ENCODE measurements around the gene NOP9. TPM values are rescaled to one million over a fixed set of nuclear protein-coding genes. Genes with fewer than 3 reads are reported as not detected.

The NOP9 gene
- total RNA-seq: 23.7 TPM

- peak; percentile 83 for DNase-seq
Observed at GRCh38 chr14:24299255-24300191, at the start of gene NOP9, which contains the start of gene DHRS1. TSS of gene NOP9 (plus strand) at chr14:24299850. CDS start at chr14:24299955, 105 bp downstream. TSS of gene DHRS1 (minus strand) at chr14:24299780. CDS start at chr14:24299106, 674 bp downstream.

- DNase-seq: no peak
Observed at GRCh38 chr14:24250354-24250753, 49.3 kb upstream of the NOP9 start.

- no peak for DNase-seq
Observed at GRCh38 chr14:24251880-24252288, 47.8 kb upstream of the NOP9 start.

- no peak for DNase-seq
Observed at GRCh38 chr14:24252289-24253124, 47.1 kb upstream of the NOP9 start.

- no peak for DNase-seq
Observed at GRCh38 chr14:24253936-24254335, 45.7 kb upstream of the NOP9 start.

- DNase-seq: no peak
Observed at GRCh38 chr14:24254630-24255392, 44.8 kb upstream of the NOP9 start.

- DNase-seq: no peak
Observed at GRCh38 chr14:24255438-24255837, 44.2 kb upstream of the NOP9 start.

GRCh38 chr14:24255931-24256711 is 43.5 kb upstream of the NOP9 start:
- DNase-seq: no peak

- DNase-seq: no peak
Observed at GRCh38 chr14:24256960-24257359, 42.7 kb upstream of the NOP9 start.

GRCh38 chr14:24258119-24258518 is 41.5 kb upstream of the NOP9 start:
- DNase-seq: no peak

- DNase-seq: no peak
Observed at GRCh38 chr14:24258548-24259265, 40.9 kb upstream of the NOP9 start.

- DNase-seq: no peak
Observed at GRCh38 chr14:24259282-24260025, 40.2 kb upstream of the NOP9 start.

- DNase-seq: no peak
Observed at GRCh38 chr14:24260026-24260779, 39.4 kb upstream of the NOP9 start.

- no peak for DNase-seq
Observed at GRCh38 chr14:24260780-24261157, 38.9 kb upstream of the NOP9 start.

- DNase-seq: no peak
Observed at GRCh38 chr14:24261256-24261968, 38.2 kb upstream of the NOP9 start.

- DNase-seq: no peak
Observed at GRCh38 chr14:24261969-24262327, 37.7 kb upstream of the NOP9 start.

GRCh38 chr14:24262821-24263733 is 36.6 kb upstream of the NOP9 start, which contains the start of gene TGM1:
TSS of gene TGM1 (minus strand) at chr14:24263177. CDS start at chr14:24262352, 825 bp downstream.
- DNase-seq: no peak
